ENCODE results near the gene SLC40A1. TPM values are rescaled to one million over a fixed set of nuclear protein-coding genes. Genes with fewer than 3 reads are reported as not detected.

The SLC40A1 gene
- total and polyA plus RNA-seq, 2 donors (not counting 3 experiments of a cell fraction or from before 2014, with no cell fraction given), result 8.5 to 15.1 TPM

- BruUV-seq (replicated peaks), result no TSS peak
- POLR2A ChIA-PET, result no interaction called here
- TF ChIP-seq GATA2 (IDR thresholded peaks at IDR 0.05; ENCODE audit: insufficient read depth, insufficient read length, low read depth, low read length), result no peak
- TF ChIP-seq MYC (IDR thresholded peaks at IDR 0.05; ENCODE audit: low read depth, low read length), result no peak
- TF ChIP-seq, protein P1, sequence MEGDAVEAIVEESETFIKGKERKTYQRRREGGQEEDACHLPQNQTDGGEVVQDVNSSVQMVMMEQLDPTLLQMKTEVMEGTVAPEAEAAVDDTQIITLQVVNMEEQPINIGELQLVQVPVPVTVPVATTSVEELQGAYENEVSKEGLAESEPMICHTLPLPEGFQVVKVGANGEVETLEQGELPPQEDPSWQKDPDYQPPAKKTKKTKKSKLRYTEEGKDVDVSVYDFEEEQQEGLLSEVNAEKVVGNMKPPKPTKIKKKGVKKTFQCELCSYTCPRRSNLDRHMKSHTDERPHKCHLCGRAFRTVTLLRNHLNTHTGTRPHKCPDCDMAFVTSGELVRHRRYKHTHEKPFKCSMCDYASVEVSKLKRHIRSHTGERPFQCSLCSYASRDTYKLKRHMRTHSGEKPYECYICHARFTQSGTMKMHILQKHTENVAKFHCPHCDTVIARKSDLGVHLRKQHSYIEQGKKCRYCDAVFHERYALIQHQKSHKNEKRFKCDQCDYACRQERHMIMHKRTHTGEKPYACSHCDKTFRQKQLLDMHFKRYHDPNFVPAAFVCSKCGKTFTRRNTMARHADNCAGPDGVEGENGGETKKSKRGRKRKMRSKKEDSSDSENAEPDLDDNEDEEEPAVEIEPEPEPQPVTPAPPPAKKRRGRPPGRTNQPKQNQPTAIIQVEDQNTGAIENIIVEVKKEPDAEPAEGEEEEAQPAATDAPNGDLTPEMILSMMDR (IDR thresholded peaks at IDR 0.05; ENCODE audit: extremely low read depth in 1 of 2, insufficient read depth in 1 of 2, low read depth in 1 of 2, low read length in 2 of 2), result no peak
- no peak for TF ChIP-seq POLR2A (IDR thresholded peaks at IDR 0.05; ENCODE audit: low read depth, low read length)
- TF ChIP-seq, protein P2, sequence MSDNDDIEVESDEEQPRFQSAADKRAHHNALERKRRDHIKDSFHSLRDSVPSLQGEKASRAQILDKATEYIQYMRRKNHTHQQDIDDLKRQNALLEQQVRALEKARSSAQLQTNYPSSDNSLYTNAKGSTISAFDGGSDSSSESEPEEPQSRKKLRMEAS (IDR thresholded peaks at IDR 0.05; ENCODE audit: insufficient read depth, insufficient read length), result no peak
- TF ChIP-seq JUN (IDR thresholded peaks at IDR 0.05; ENCODE audit: borderline replicate concordance, insufficient read depth, insufficient read length, low read depth), result no peak
- TF ChIP-seq FOS (IDR thresholded peaks at IDR 0.05; ENCODE audit: borderline replicate concordance, insufficient read depth, low read length), result no peak
- no peak for TF ChIP-seq EZH2 (IDR thresholded peaks at IDR 0.05; ENCODE audit: borderline replicate concordance, low read depth, low read length, severe bottlenecking)
- TF ChIP-seq POLR2AphosphoS5 (IDR thresholded peaks at IDR 0.05; ENCODE audit: insufficient read depth, low read depth, low read length), result no peak
Measured at GRCh38 chr2:189593115-189593514, 12.5 kb upstream of the SLC40A1 start.

More at GRCh38 chr2:189593115-189593514, 12.5 kb upstream of the SLC40A1 start:
- dilution Hi-C loops (cut with MboI; ENCODE audit: extremely low pct_ligation_motif_present, low sequenced_read_pairs), result no loop called here
- Histone ChIP-seq H3K4me3 (replicated peaks in 1 of 3; ENCODE audit: insufficient read depth in 1 of 3, low read depth in 1 of 3, low read length in 3 of 3) (no peak overlapping the region), H3K27me3 (ENCODE audit: control insufficient read depth in 2 of 2, insufficient read depth in 2 of 2, low read length in 2 of 2) (no peaks in the 10 kb centered on the region), H4K20me1 (replicated peaks; ENCODE audit: control insufficient read depth, extremely low read depth, insufficient read depth, low read length) (no peaks in the 10 kb centered on the region), H2AFZ (ENCODE audit: low read depth, low read length) (no peak overlapping the region), H3K9me1 (replicated peaks; ENCODE audit: control insufficient read depth, extremely low read depth, insufficient read depth, low read length) (no peaks in the 10 kb centered on the region), H3K27ac (ENCODE audit: insufficient read depth, low read depth, low read length) (no peak overlapping the region), H3K79me2 (ENCODE audit: control insufficient read depth, insufficient read depth, low read length) (no peaks in the 10 kb centered on the region), H3K9me3 (replicated peaks; ENCODE audit: control insufficient read depth, insufficient read depth, low read length) (no peaks in the 10 kb centered on the region), H3K36me3 (ENCODE audit: control insufficient read depth in 2 of 2, extremely low read depth in 1 of 2, insufficient read depth in 2 of 2, low read length in 2 of 2) (no peaks in the 10 kb centered on the region), H3K9ac (replicated peaks; ENCODE audit: extremely low read depth, insufficient read depth, low read length) (no peak overlapping the region), H3K4me1 (ENCODE audit: control insufficient read depth, extremely low read depth, insufficient read depth, low read length) (peaks cover 3% of the 10 kb centered on the region), H3K4me2 (ENCODE audit: insufficient read depth, low read length) (no peak overlapping the region)
- no peak for DNase-seq (ENCODE audit: low read depth, low spot score)
- CTCF ChIA-PET, result no interaction called here
- intact Hi-C loops (cut with micrococcal nuclease), result no loop called here
- FAIRE-seq, result no peak
